D341Med (cell line): Measurements from ENCODE around the gene EFCAB3.
"Not testable (repeated sequence)": the region's sequence is repeated elsewhere in the genome, so short reads cannot be mapped to it uniquely, and the experiment has no call there.

ENCODE experiments used
- DNase-seq: peaks from one replicate; pipeline ENCODE4 v3.0.0; 2012; ENCODE audit warnings: low spot score

EFCAB3 gene

GRCh38 chr17:62465271-62465670 is 84.9 kb downstream of the EFCAB3 start:
- not testable (repeated sequence) for DNase-seq
